ENCODE data around the gene LACC1. TPM values are rescaled to one million over a fixed set of nuclear protein-coding genes. Genes with fewer than 3 reads are reported as not detected.

LACC1 gene
- total RNA-seq, 2 donors from 2014 or later, result 2.3 to 9.9 TPM

DNA sequence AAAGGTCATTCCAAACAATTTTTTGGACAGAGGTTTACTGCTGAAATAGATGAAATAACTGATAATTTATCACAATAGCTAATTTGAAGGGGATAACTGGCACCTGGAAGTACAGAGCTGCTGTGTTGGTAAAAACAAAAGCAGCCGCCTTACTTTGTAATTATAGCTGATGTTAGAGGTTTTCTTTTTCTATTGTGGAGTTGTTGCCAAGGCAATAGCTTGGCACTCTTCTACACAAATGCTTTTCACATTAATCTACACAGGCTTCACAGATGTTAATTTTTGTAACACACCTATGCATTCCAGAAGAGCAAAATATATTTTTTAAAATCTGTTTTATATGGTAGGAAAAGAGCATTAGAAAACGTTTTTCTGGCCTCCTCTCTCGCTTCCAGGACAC is 56.9 kb downstream of the LACC1 start:
- Histone ChIP-seq H3K36me3 (replicated peaks in 1 of 2; ENCODE audit: insufficient read depth in 1 of 2, low read depth in 2 of 2) (no peaks in the 10 kb centered on the region), H3K4me1 (peaks cover 8% of the 10 kb centered on the region), H3K27ac (no peak overlapping the region), H3K27me3 (no peaks in the 10 kb centered on the region), H3K4me3 (no peak overlapping the region), H3K9me3 (no peaks in the 10 kb centered on the region)
- no peak for TF ChIP-seq POLR2A (IDR thresholded peaks at IDR 0.05)
- TF ChIP-seq CTCF (IDR thresholded peaks at IDR 0.05), result no peak
- intact Hi-C loops (cut with DNase I), result no loop called here
- ATAC-seq (no peak), DNase-seq (no peak)
- WGBS, 2 donors, result 52 to 58% methylated on average over 3 of the region's 3 CpGs

- Histone ChIP-seq H3K36me3 (replicated peaks in 1 of 2; ENCODE audit: insufficient read depth in 1 of 2, low read depth in 2 of 2) (no peaks in the 10 kb centered on the region), H3K27me3 (no peaks in the 10 kb centered on the region), H3K27ac (no peak overlapping the region), H3K9me3 (no peaks in the 10 kb centered on the region), H3K4me3 (no peak overlapping the region), H3K4me1 (peaks cover 8% of the 10 kb centered on the region)
- no peak for TF ChIP-seq POLR2A (IDR thresholded peaks at IDR 0.05)
- no peak for TF ChIP-seq CTCF (IDR thresholded peaks at IDR 0.05)
- intact Hi-C loops (cut with DNase I), result no loop called here
- ATAC-seq (no peak), DNase-seq (no peak)
- 64 to 76% methylated on average over 1 of the region's 1 CpG for WGBS, 2 donors
These were observed 58.1 kb downstream of the LACC1 start for GRCh38 chr13:43937839-43938238.

DNA sequence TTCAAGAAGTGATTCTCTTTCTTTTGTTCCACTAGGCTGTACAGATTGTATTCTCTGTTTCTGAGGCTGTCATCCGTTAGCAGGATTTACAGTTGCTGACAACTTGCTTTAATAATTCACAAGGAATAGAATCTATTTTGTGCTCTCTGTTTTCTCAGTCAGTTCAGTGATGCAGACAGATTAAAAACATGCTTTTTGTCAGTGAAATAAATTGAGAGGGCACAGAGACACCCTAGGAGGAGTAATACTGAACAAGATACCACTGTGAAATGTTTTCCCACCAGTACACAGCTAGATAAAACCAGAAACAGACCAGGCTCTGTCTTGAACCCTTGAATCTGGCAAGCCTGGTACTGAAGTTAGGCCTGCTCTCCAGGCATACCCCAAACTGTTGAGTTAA is 58.7 kb downstream of the LACC1 start:
- H3K36me3 ChIP-seq (replicated peaks in 1 of 2; ENCODE audit: insufficient read depth in 1 of 2, low read depth in 2 of 2), result no peaks in the 10 kb centered on the region
- ATAC-seq (no peak), DNase-seq (no peak)
- no peaks in the 10 kb centered on the region for H3K27me3 ChIP-seq
- no peaks in the 10 kb centered on the region for H3K9me3 ChIP-seq
- H3K4me3 ChIP-seq, result no peak overlapping the region
- H3K4me1 ChIP-seq, result peaks cover 8% of the 10 kb centered on the region
- H3K27ac ChIP-seq, result no peak overlapping the region
- 78 to 84% methylated on average over 1 of the region's 1 CpG for WGBS, 2 donors
- TF ChIP-seq POLR2A (IDR thresholded peaks at IDR 0.05) (no peak), CTCF (IDR thresholded peaks at IDR 0.05) (no peak)
- intact Hi-C loops (cut with DNase I), result no loop called here

- TF ChIP-seq CTCF (IDR thresholded peaks at IDR 0.05) (no peak), POLR2A (IDR thresholded peaks at IDR 0.05) (no peak)
- H3K4me3 ChIP-seq, result no peak overlapping the region
- intact Hi-C loops (cut with DNase I), result no loop called here
- no peak overlapping the region for H3K27ac ChIP-seq
- H3K27me3 ChIP-seq, result no peaks in the 10 kb centered on the region
- H3K9me3 ChIP-seq, result no peaks in the 10 kb centered on the region
- 94 to 100% methylated on average over 1 of the region's 1 CpG for WGBS, 2 donors
- DNase-seq (no peak), ATAC-seq (no peak)
- peaks cover 8% of the 10 kb centered on the region for H3K4me1 ChIP-seq
- no peaks in the 10 kb centered on the region for H3K36me3 ChIP-seq (replicated peaks in 1 of 2; ENCODE audit: insufficient read depth in 1 of 2, low read depth in 2 of 2)
These were observed 59.4 kb downstream of the LACC1 start for GRCh38 chr13:43939086-43939485.

DNA sequence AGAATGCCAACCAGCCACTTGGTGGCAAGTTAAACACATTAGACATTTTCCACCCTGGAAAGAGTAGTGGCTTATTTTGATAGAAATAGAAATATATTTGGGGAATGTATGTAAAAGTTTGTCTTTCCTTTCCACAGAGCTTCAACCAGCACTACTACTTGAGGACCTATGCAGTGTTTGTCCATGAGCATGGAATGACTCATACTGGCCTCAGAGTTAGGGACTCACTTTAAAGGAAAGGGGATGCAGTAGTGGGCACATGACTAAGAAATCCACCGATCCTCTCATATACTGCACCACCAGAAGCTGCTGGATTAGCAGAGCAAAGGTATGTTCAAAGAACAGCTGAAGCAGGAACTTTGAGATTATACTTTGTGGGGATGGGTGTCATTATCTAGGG is 62.6 kb downstream of the LACC1 start:
- ATAC-seq (no peak), DNase-seq (no peak)
- Histone ChIP-seq H3K4me3 (no peak overlapping the region), H3K36me3 (replicated peaks in 1 of 2; ENCODE audit: insufficient read depth in 1 of 2, low read depth in 2 of 2) (no peaks in the 10 kb centered on the region), H3K9me3 (no peaks in the 10 kb centered on the region), H3K4me1 (peaks cover 1% of the 10 kb centered on the region), H3K27me3 (no peaks in the 10 kb centered on the region), H3K27ac (no peak overlapping the region)
- 71 to 76% methylated on average over 1 of the region's 1 CpG for WGBS, 2 donors
- intact Hi-C loops (cut with DNase I), result no loop called here
- TF ChIP-seq CTCF (IDR thresholded peaks at IDR 0.05) (no peak), POLR2A (IDR thresholded peaks at IDR 0.05) (no peak)

Other genes starting within 250 kb of the LACC1 start
- 1 to 10 TPM in 1 of 2 donors, under 1 TPM in 1; 0.78 to 4.3 TPM for gene ENOX1, start 92.9 kb upstream of the LACC1 start, total RNA-seq
- gene CCDC122, start 164 bp upstream of the LACC1 start, total RNA-seq, result 1 to 10 TPM; 4.9 to 6.2 TPM